ENCODE results near the gene GYG1. TPM values are rescaled to one million over a fixed set of nuclear protein-coding genes. Genes with fewer than 3 reads are reported as not detected.

Gene GYG1
- total and polyA plus RNA-seq, 2 donors (not counting 1 experiment from before 2014, with no cell fraction given), result 10.8 to 20.4 TPM

DNA sequence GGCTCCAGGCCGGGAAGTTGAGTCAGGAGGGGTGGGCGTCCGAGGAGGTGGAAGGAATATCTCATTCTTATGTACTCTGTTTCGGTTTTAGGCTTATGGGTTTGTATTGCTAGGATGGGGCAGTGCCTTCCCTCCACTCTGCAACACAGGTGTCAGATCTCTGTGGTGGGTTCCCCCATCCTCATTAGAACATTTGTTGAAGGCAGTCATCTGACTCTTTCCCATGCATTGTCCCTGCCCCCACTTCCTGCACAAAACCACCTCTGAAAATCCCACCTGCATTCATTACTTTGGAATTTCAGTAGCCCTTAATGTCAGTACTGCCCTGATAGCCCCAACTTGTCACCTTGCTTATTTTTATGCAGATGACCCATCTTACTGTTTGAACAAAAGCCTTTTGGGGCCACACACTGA, 29.5 kb downstream of the GYG1 start:
- Mint-ChIP-seq H3K27ac (no peak overlapping the region), H3K9me3 (ENCODE audit: insufficient read depth) (no peaks in the 10 kb centered on the region), H3K4me1 (no peaks in the 10 kb centered on the region), H3K4me3 (no peak overlapping the region), H3K27me3 (no peaks in the 10 kb centered on the region)
- no peak overlapping the region for H2AFZ ChIP-seq (ENCODE audit: insufficient read depth, low read depth, low read length, poor library complexity, severe bottlenecking)
- H3K4me3 ChIP-seq (ENCODE audit: control extremely low read depth in 1 of 5, extremely low read depth in 1 of 5, insufficient read depth in 1 of 5, low read depth in 2 of 5, low read length in 4 of 5), result no peak overlapping the region
- no peak overlapping the region for H3K4me2 ChIP-seq (replicated peaks; ENCODE audit: low read depth, low read length, poor library complexity, severe bottlenecking)
- H3K27ac ChIP-seq (ENCODE audit: low read length in 2 of 2), result no peak overlapping the region
- no peaks in the 10 kb centered on the region for H3K79me2 ChIP-seq (ENCODE audit: control insufficient read depth, insufficient read depth, low read length)
- ATAC-seq (ENCODE audit: low read depth) (no peak), DNase-seq (no peak)
- 82% methylated on average over 3 of the region's 4 CpGs for WGBS (ENCODE audit: insufficient coverage)
- H3K9me3 ChIP-seq (ENCODE audit: control extremely low read depth in 1 of 3, control insufficient read depth in 2 of 3, insufficient read depth in 1 of 3, low read length in 2 of 3), result peaks cover 0 to 3% (median 0%) of the 10 kb centered on the region in 3 donors
- ChIA-PET POLR2A (no interaction called here), CTCF (no interaction called here)
- intact Hi-C loops (cut with micrococcal nuclease), result no loop called here
- H3K36me3 ChIP-seq (replicated peaks in 1 of 2; ENCODE audit: control extremely low read depth in 1 of 2, control insufficient read depth in 1 of 2, extremely low read depth in 1 of 2, insufficient read depth in 2 of 2, low read length in 1 of 2), result peaks cover 2 to 49% of the 10 kb centered on the region in 2 experiments
- no peaks in the 10 kb centered on the region for H3K27me3 ChIP-seq (replicated peaks in 1 of 4; ENCODE audit: control extremely low read depth in 1 of 4, control insufficient read depth in 3 of 4, insufficient read depth in 4 of 4, low read length in 3 of 4)
- TF ChIP-seq, protein P1, sequence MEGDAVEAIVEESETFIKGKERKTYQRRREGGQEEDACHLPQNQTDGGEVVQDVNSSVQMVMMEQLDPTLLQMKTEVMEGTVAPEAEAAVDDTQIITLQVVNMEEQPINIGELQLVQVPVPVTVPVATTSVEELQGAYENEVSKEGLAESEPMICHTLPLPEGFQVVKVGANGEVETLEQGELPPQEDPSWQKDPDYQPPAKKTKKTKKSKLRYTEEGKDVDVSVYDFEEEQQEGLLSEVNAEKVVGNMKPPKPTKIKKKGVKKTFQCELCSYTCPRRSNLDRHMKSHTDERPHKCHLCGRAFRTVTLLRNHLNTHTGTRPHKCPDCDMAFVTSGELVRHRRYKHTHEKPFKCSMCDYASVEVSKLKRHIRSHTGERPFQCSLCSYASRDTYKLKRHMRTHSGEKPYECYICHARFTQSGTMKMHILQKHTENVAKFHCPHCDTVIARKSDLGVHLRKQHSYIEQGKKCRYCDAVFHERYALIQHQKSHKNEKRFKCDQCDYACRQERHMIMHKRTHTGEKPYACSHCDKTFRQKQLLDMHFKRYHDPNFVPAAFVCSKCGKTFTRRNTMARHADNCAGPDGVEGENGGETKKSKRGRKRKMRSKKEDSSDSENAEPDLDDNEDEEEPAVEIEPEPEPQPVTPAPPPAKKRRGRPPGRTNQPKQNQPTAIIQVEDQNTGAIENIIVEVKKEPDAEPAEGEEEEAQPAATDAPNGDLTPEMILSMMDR (IDR thresholded peaks at IDR 0.05), result no peak
- TF ChIP-seq EZH2 (IDR thresholded peaks at IDR 0.05; ENCODE audit: borderline replicate concordance, insufficient read depth, low read depth, low read length, poor library complexity, severe bottlenecking), result no peak
- no peaks in the 10 kb centered on the region for H4K20me1 ChIP-seq (ENCODE audit: control insufficient read depth, insufficient read depth, low read length, poor library complexity, severe bottlenecking)
- H3K4me1 ChIP-seq (ENCODE audit: control insufficient read depth in 2 of 2, insufficient read depth in 2 of 2, low read length in 2 of 2), result no peaks in the 10 kb centered on the region
- H3K9ac ChIP-seq (ENCODE audit: low read length), result no peak overlapping the region

DNA sequence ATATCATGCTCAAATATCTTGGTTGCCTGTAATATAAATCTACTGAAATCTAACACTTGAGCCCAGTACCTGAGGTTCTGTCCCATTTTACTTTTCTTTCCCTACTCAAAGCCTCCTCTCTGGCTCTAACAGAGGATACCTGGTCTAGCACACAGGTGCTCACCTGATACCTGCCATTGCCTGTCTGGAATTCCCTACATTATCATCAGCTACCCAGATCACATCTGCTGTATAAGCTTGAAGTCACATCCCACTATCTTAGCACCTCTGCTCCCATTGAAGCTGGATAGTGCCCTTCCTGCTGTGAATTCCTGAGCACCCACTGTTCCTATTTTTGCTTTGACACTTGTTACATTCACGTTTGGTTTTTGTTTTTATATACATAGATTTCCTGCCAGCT, 30.5 kb downstream of the GYG1 start:
- ChIA-PET POLR2A (no interaction called here), CTCF (interaction anchor here (1.1 kb wide), 1 partner anchor 33 kb away, joined by 3 read pairs; no protein-coding TSS in a partner anchor)
- Histone ChIP-seq H3K4me3 (ENCODE audit: control extremely low read depth in 1 of 5, extremely low read depth in 1 of 5, insufficient read depth in 1 of 5, low read depth in 2 of 5, low read length in 4 of 5) (no peak overlapping the region), H3K79me2 (ENCODE audit: control insufficient read depth, insufficient read depth, low read length) (no peaks in the 10 kb centered on the region), H3K4me1 (ENCODE audit: control insufficient read depth in 2 of 2, insufficient read depth in 2 of 2, low read length in 2 of 2) (no peaks in the 10 kb centered on the region), H2AFZ (ENCODE audit: insufficient read depth, low read depth, low read length, poor library complexity, severe bottlenecking) (no peak overlapping the region), H3K27me3 (replicated peaks in 1 of 4; ENCODE audit: control extremely low read depth in 1 of 4, control insufficient read depth in 3 of 4, insufficient read depth in 4 of 4, low read length in 3 of 4) (no peaks in the 10 kb centered on the region), H4K20me1 (ENCODE audit: control insufficient read depth, insufficient read depth, low read length, poor library complexity, severe bottlenecking) (no peaks in the 10 kb centered on the region), H3K9me3 (ENCODE audit: control extremely low read depth in 1 of 3, control insufficient read depth in 2 of 3, insufficient read depth in 1 of 3, low read length in 2 of 3) (peaks cover 0 to 3% (median 0%) of the 10 kb centered on the region in 3 donors), H3K36me3 (replicated peaks in 1 of 2; ENCODE audit: control extremely low read depth in 1 of 2, control insufficient read depth in 1 of 2, extremely low read depth in 1 of 2, insufficient read depth in 2 of 2, low read length in 1 of 2) (peaks cover 2 to 51% of the 10 kb centered on the region in 2 experiments), H3K4me2 (replicated peaks; ENCODE audit: low read depth, low read length, poor library complexity, severe bottlenecking) (no peak overlapping the region), H3K27ac (ENCODE audit: low read length in 2 of 2) (no peak overlapping the region), H3K9ac (ENCODE audit: low read length) (no peak overlapping the region)
- ATAC-seq (ENCODE audit: low read depth) (no peak), DNase-seq (no peak)
- Mint-ChIP-seq H3K27me3 (no peaks in the 10 kb centered on the region), H3K9me3 (ENCODE audit: insufficient read depth) (no peaks in the 10 kb centered on the region), H3K27ac (no peak overlapping the region), H3K4me3 (no peak overlapping the region), H3K4me1 (no peaks in the 10 kb centered on the region)
- no CpG with 5 or more reads among the region's 1 CpG for WGBS (ENCODE audit: insufficient coverage)
- TF ChIP-seq EZH2 (IDR thresholded peaks at IDR 0.05; ENCODE audit: borderline replicate concordance, insufficient read depth, low read depth, low read length, poor library complexity, severe bottlenecking), result no peak
- TF ChIP-seq, protein P1 (IDR thresholded peaks at IDR 0.05), result no peak
- intact Hi-C loops (cut with micrococcal nuclease), result no loop called here
